ENCODE data around the gene ORAI2.

GRCh38 chr7:102403563-102403962 is 29.8 kb upstream of the ORAI2 start:
- no peak for TF ChIP-seq CTCF (IDR thresholded peaks at IDR 0.05)
- TF ChIP-seq POLR2A (IDR thresholded peaks at IDR 0.05) = no peak
- TF ChIP-seq POLR2AphosphoS5 (IDR thresholded peaks at IDR 0.05) = no peak
- no peak for TF ChIP-seq EP300 (IDR thresholded peaks at IDR 0.05)
